A549 (cell line): ENCODE results near the gene UBL7.

Source experiments
- CTCF ChIP-seq: fragments of >200 bp; sonication (Bioruptor Twin); formaldehyde crosslinking; IDR thresholded peaks from 3 replicates; pipeline ENCODE4 v1.5.1; 2016
- RFX5 ChIP-seq: fragments of 450-650 bp; IDR thresholded peaks from 2 replicates; pipeline ENCODE4 v1.7.1; 2014; ENCODE audit warnings: antibody characterized with exemption, mild to moderate bottlenecking, moderate library complexity
- SMC3 ChIP-seq: fragments of >200 bp; sonication (Bioruptor Twin); formaldehyde crosslinking; IDR thresholded peaks from 3 replicates; pipeline ENCODE4 v1.6.1; 2018; ENCODE audit warnings: inconsistent platforms

- no peak for TF ChIP-seq CTCF
- TF ChIP-seq SMC3: no peak
- no peak for TF ChIP-seq RFX5
Measured at GRCh38 chr15:74438206-74438605, 22.8 kb downstream of the UBL7 start.
